Activated CD4-positive, alpha-beta T cell treated with anti-CD3 and anti-CD28 coated beads for 24 hours (primary cell): ENCODE results near the gene INF2.

ENCODE experiments used
- DNase-seq, 2 donors: peaks; one replicate each; pipeline ENCODE4 v3.0.0-alpha.2; 2020; ENCODE audit warnings: low read depth in 2 of 2

The INF2 gene

GRCh38 chr14:104689881-104690711 is 678 bp downstream of the INF2 start:
- no peak for DNase-seq

GRCh38 chr14:104690861-104691455 is 1.5 kb downstream of the INF2 start:
- DNase-seq = no peak

DNA sequence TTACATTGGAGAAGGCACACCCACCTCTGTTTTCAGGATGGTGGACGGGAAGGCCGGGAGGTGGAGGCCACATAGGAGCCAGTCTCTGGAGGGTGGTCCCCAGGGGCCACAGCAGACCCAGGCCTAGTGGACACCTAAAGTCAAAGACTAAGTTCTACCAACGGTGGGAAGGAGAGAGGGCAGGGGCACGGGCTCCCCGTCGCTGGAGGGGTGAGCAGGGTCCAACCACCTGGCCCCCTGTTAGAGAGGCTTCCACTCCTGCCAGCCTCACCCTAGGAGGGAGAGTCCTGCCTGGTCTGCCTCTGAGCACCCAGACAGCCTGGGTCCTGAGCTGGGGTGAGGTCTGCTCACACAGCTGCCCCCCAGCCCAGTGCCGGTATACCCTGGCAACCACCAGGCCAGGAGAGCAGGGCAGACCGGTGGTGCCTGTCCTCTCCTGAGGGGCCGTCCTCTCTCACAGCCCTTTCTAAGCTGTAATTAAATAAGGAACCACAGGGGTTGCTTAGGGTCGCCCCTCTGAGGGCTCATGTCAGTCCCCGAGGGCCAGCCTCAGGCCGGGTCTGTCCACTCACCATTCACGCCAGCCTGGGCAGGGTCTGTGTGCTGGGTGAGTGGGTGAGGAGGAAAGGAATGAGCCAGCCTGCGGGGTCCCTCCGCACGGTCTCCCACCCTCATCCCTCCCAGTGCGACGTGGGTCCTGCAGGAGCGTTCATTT is 2.3 kb downstream of the INF2 start:
- no peak for DNase-seq

DNA sequence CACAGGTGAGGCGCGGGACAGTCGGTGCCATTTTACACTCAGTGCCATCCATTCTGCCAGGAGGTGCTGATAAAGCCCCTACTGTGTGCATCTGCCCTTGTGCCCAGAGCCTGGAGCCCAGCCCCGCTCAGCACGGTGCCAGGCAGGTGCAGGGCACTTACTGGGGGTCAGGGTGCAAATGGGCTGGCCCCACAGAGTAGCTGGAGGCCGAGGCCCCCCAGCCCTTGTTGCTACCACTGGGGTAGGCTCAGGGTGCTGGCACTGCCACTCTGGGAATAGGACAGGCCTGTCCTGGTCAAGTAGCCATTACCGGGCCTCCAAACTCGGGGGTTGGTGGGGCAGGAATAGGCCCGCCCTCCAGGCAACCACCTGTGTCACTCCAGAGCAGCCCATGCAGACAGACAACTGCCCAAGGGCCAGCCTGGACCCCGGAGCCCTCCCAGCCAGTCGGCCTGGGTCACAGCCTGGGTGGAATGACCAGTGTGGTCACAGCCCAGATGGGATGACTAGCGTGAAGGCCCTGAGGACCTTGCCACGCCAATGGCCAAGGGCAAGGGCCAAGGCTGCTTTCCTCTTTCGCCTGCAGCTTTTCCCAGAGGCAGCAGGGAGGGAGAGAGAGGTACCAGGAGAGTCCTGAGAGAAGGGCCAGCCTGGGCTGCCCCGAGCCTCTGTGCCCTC is 3.0 kb downstream of the INF2 start:
- DNase-seq = no peak

DNA sequence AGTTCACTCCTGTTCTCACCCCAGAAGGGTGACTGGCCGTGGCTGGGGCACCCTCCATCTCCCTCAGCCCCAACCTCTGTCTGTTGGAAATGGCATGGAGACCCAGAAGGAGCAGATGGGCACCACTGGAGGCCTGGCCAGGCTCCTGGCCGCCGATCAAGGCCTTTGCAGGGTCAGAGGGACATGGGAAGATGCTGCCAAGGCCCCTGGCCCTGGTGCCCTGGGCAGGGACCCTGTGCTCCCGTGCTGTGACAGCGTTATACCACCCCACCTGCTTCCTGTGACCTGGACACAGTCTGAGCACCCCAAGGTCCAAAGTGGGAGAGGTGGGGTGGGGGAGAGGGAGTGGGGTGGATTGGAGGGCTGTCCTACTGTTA is 3.5 kb downstream of the INF2 start:
- DNase-seq = no peak

- no peak for DNase-seq
Observed at GRCh38 chr14:104693482-104694431, 4.3 kb downstream of the INF2 start.

- DNase-seq = no peak
Observed at GRCh38 chr14:104694475-104694950, 5.1 kb downstream of the INF2 start.

GRCh38 chr14:104694991-104695659 is 5.7 kb downstream of the INF2 start:
- DNase-seq = no peak

- no peak for DNase-seq
Observed at GRCh38 chr14:104695660-104696000, 6.2 kb downstream of the INF2 start.

- no peak for DNase-seq
Observed at GRCh38 chr14:104696671-104697316, 7.4 kb downstream of the INF2 start.

DNA sequence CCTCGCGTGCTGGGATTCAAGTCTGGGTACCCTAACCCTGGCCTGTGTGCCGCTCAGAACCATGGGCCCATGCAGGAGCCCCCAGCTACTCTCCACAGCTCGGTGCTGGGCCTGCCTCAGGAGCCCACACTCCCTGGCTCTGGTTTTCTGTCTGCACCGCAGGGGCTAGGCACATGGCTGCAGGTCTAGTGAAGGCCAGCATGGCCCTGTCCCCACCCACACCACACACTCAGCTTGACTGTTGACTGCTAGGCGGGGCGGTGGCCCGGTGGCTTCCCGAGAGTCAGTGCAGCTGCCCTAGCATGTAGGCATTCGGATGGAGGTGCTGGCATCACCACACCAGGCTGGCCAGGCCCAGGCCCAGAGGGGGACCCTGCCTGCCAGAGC is 7.9 kb downstream of the INF2 start:
- no peak for DNase-seq

GRCh38 chr14:104697892-104698583 is 8.6 kb downstream of the INF2 start:
- no peak for DNase-seq

GRCh38 chr14:104698688-104699425 is 9.4 kb downstream of the INF2 start:
- no peak for DNase-seq

DNA sequence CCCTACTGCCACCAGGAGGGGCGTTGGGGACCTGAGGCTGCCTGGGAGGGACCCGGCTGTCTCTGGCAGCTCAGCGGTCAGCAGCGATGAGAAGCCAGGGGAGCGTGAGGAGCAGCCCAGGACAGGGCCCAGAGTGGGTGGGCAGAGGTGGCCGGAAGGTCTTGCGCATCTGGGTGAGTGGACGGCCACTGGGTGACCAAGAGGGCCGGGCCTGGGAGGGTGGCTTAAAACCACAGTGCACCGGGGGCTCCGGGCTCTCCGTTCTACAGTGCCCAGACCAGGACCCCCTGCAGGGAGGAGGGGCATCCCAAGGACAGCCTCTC is 10.0 kb downstream of the INF2 start:
- no peak for DNase-seq

DNA sequence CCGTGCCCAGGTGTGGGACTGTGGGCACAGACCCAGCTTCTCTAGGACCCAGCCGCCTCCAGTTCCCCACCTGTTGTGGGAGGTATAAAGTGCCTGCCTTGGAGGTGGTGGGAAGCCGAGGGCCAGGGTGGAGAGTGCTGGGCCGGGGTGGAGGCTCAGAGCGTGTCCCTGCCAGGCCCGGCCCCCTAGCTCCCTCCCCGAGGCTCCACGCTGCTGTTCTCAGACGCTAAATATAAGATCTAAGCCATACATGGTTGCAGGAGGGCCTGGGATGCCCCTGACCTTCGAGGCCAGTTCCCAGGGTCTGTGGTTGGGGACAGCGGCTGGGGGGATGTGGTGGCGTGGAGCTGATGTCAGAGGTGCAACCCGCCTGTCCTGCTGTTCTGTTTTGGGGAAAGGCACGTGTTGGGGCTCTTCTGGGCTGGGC is 10.8 kb downstream of the INF2 start:
- DNase-seq = no peak

DNA sequence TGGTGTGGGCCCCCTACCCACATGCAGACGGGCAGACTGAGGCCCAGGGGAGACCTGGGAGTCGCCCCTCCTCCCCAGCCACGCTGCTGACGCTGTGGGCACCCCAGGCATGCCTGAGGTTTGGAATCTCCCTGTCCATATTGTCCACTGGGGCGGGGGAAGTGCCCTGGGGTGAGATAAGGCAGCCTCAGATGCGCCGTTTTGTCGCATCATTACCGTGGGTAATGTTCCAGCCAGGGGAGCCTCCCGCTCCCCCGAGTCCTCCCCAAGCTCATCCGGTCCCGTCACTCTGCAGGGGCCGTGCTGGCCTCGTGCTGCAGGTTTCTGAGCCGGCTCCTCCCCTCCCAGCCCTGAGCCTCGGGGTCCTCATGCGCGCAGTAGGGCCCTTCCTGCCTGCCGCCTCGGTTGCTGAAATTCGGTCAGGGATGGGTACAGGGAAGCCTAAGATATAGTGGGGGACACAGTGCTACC is 11.4 kb downstream of the INF2 start:
- DNase-seq = no peak

- no peak for DNase-seq
Observed at GRCh38 chr14:104701383-104702076, 12.1 kb downstream of the INF2 start.

DNA sequence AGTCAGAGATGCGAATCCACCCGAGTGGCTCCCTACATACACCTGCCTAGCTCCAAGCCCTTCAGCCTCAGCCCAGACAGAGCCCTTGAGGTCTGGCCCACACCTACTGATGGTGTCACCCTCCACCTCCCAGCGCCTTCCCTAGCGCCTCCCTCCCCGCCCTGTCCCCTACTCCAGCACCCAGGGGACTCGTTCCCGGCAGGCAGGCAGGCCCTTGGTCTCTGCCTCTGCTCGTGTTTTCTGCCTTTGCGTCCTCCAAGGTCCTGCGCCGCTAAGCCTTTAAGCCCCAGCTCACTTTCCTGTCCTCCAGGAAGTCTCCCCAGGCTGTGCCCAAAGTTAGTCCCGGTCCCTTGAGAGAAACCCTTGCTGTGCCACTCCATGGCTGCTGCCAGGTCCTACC is 12.7 kb downstream of the INF2 start:
- no peak for DNase-seq
